AG04450 (cell line): ENCODE data around the gene C1orf74. TPM values are rescaled to one million over a fixed set of nuclear protein-coding genes. Genes with fewer than 3 reads are reported as not detected.

Experiments
- CTCF ChIA-PET: fragments of 300-600, 350-600 bp; formaldehyde crosslinking; extraction: SDS; loops from one replicate; lab custom pipeline; 2022; ENCODE audit warnings: antibody characterized with exemption, inconsistent platforms; lab: Charles Lee
- POLR2A ChIA-PET: fragments of 350-600 bp; formaldehyde crosslinking; extraction: SDS; loops from one replicate; lab custom pipeline; 2021; ENCODE audit warnings: antibody characterized with exemption, inconsistent platforms; lab: Yijun Ruan, JAX
- DNase-seq: peaks from one replicate; pipeline ENCODE4 v3.0.0-alpha.2; 2011; ENCODE audit warnings: low read depth, low spot score
- H3K27ac ChIP-seq: one replicate; pipeline ENCODE4 v1.5.1; 2012; ENCODE audit warnings: low read depth, low read length, control low read depth
- H3K27me3 ChIP-seq: one replicate; pipeline ENCODE4 v1.6.0; 2012; ENCODE audit warnings: low read length; ENCODE audit not compliant: control insufficient read depth, insufficient read depth
- H3K4me3 ChIP-seq: 2 replicates; pipeline ENCODE4 v1.5.1; 2011; ENCODE audit warnings: mild to moderate bottlenecking, low read depth, low read length, control low read depth
- H3K9me3 ChIP-seq: 2 replicates; pipeline ENCODE4 v1.5.1; 2012; ENCODE audit warnings: low read length; ENCODE audit not compliant: control insufficient read depth, insufficient read depth
- CTCF ChIP-seq: IDR thresholded peaks from 2 replicates; pipeline ENCODE4 v1.5.1; 2011; ENCODE audit warnings: low read depth, low read length, control low read depth, inconsistent platforms
- polyA plus RNA-seq: library from polyadenylated mRNA; depleted of rRNA; stranded (reverse); fragments of >200 nt; gene quantifications from 2 replicates; pipeline ENCODE4 v1.2.3, GENCODE V29; 2011; rRNA removed

The C1orf74 gene
- polyA plus RNA-seq, 1 experiment = 2.2 TPM

GRCh38 chr1:209732725-209733124, 51.6 kb downstream of the C1orf74 start:
- POLR2A ChIA-PET = no interaction called here
- Histone ChIP-seq H3K27ac (no peak overlapping the region), H3K27me3 (no peaks in the 10 kb centered on the region), H3K4me3 (no peak overlapping the region), H3K9me3 (no peaks in the 10 kb centered on the region)
- no peak for TF ChIP-seq CTCF
- CTCF ChIA-PET = no interaction called here
- DNase-seq = no peak

GRCh38 chr1:209729436-209729835, 54.9 kb downstream of the C1orf74 start:
- no peak for TF ChIP-seq CTCF
- Histone ChIP-seq H3K27ac (no peak overlapping the region), H3K4me3 (no peak overlapping the region), H3K27me3 (no peaks in the 10 kb centered on the region), H3K9me3 (no peaks in the 10 kb centered on the region)
- ChIA-PET POLR2A (interaction anchor here (0.7 kb wide), 1 partner anchor 309 kb away, joined by 4 read pairs; no protein-coding TSS in a partner anchor), CTCF (interaction anchor here (1.4 to 1.6 kb wide), 2 partner anchors 82 to 102 kb away, joined by 3 to 4 read pairs; no protein-coding TSS in a partner anchor)
- DNase-seq = no peak

Other genes starting within 250 kb of the C1orf74 start
- gene CAMK1G, start 200.8 kb downstream of the C1orf74 start, polyA plus RNA-seq = 2.0 and 2.1 TPM in 2 replicates
- gene LAMB3, start 132.1 kb downstream of the C1orf74 start, polyA plus RNA-seq = 2.6 and 3.3 TPM in 2 replicates
- gene G0S2, start 109.1 kb downstream of the C1orf74 start, polyA plus RNA-seq = 3.5 and 4.7 TPM in 2 replicates
- 4.5 and 4.7 TPM in 2 replicates for gene HSD11B1, start 79.7 kb downstream of the C1orf74 start, polyA plus RNA-seq
- 0.06 and 0.10 TPM in 2 replicates for gene TRAF3IP3, start 28.5 kb downstream of the C1orf74 start, polyA plus RNA-seq
- gene IRF6, start 21.6 kb upstream of the C1orf74 start, polyA plus RNA-seq = 0.67 and 1.0 TPM in 2 replicates
- 7.5 and 8.6 TPM in 2 replicates for gene UTP25, start 43.4 kb upstream of the C1orf74 start, polyA plus RNA-seq
- 3.7 and 4.8 TPM in 2 replicates for gene SYT14, start 153.7 kb upstream of the C1orf74 start, polyA plus RNA-seq